Activated T-cell treated with anti-CD3 and anti-CD28 coated beads for 24 hours (primary cell): ENCODE results near the gene DUSP11.
"Not testable (repeated sequence)": the region's sequence is repeated elsewhere in the genome, so short reads cannot be mapped to it uniquely, and the experiment has no call there.

Experiments used
- DNase-seq: peaks from one replicate; pipeline ENCODE4 v3.0.0-alpha.2; 2020; ENCODE audit warnings: low read depth

The DUSP11 gene

DNA sequence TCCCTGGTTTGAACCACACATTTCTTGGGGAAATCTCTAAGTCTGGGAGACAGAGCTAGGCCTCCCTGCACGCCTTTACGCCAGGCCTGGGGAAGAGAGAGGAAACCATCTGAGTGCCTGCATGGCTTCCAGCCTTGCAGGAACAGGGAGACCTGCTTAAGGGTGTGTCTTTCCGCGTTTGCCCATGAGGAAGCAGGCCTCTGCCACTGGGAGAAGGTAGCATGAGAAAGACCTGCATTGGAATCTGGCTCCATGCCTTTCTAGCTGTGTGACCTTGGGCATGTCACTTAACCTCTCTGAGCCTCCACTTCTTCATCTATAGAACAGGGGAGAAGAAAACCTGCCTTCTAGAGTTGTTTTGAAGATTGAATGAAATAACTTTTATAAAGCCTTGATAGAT, 62.2 kb downstream of the DUSP11 start:
- DNase-seq, result not testable (repeated sequence)

DNA sequence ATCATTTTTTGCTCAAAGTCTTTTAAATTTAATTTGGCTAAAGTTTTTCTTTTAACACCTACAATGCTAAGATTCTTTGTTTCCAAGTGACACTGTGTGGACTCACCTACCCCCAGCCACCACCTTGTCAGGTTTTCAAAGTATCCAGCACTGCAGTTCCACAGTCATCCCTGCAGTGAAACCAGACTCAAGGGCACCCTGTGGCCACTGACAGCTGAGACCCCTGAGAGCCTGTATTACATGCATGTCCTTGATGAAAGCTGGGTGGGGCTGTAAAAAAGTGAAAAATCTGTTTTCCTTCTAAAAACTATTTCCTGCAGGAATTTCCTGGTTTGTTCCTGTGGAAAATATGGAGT, 62.7 kb downstream of the DUSP11 start:
- DNase-seq, result no peak

DNA sequence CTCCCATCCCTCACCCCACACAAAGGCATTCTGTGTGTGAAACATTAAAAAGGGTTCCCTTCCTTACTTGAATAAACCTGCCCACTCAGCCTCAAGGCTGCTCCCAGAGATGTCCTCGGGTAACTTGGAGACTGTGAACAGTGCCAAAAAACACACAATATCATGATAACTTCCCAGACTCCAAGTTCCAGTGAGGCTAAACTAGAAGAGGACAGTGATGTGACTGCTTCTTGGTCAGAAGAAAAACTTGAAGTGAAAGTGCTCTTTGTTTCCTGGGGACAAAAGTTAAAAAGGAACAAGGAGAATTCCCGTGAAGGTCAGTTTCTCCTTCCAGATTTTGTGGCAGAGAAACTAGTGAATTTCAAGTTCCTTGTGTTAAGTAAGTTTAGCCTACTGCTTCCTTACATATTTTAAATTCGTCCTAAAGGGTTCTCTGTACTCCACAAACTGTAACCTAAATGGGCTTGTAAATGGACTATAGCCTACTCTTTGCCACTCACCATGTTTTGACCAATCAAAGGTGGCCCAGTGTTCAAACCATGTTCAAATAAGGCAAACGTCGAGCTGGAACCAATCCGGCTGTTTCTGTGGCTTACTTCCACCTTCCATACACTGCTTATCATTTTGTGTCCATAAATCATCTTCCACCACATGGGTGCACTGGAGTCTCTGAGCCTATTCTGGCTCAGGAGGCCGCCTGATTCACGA, 63.2 kb downstream of the DUSP11 start:
- no peak for DNase-seq

DNA sequence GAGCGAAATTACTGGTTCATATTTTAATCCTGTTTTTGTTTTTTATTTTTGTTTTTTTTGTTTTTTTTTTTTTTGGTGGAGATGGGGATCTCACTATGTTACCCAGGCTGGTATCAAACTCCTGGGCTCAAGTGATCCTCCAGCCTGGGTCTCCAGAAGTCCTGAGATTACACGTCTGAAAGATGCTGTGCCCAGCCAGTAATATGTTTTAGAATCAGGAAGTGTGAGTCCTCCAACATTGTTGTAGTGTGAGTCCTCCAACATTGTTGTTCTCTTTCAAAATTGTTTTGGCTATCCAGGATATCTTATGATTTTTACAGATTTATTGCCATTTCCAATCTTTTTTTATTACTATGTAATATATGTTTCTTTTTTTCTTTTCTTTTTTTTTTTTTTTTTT, 65.8 kb downstream of the DUSP11 start:
- DNase-seq, result no peak
